GM19193 (cell line): ENCODE results near the gene SPACA4.

ENCODE experiments used
- POLR2A ChIP-seq: IDR thresholded peaks from 4 replicates; pipeline ENCODE4 v1.6.1; 2011; ENCODE audit not compliant: insufficient read depth, insufficient read length; ENCODE audit errors: extremely low read depth

Gene SPACA4

GRCh38 chr19:48588670-48589401 lies 17.7 kb upstream of the SPACA4 start:
- TF ChIP-seq POLR2A: no peak

GRCh38 chr19:48591021-48591420 lies 15.5 kb upstream of the SPACA4 start:
- no peak for TF ChIP-seq POLR2A

- TF ChIP-seq POLR2A: no peak
These were observed 11.4 kb upstream of the SPACA4 start for GRCh38 chr19:48595171-48595570.

- no peak for TF ChIP-seq POLR2A
These were observed 10.7 kb upstream of the SPACA4 start for GRCh38 chr19:48595833-48596232.

GRCh38 chr19:48596237-48596636 lies 10.3 kb upstream of the SPACA4 start:
- no peak for TF ChIP-seq POLR2A

GRCh38 chr19:48596679-48597465 lies 9.7 kb upstream of the SPACA4 start:
- no peak for TF ChIP-seq POLR2A

- no peak for TF ChIP-seq POLR2A
These were observed 7.4 kb upstream of the SPACA4 start for GRCh38 chr19:48598996-48599700.

- TF ChIP-seq POLR2A: no peak
These were observed 5.7 kb upstream of the SPACA4 start for GRCh38 chr19:48600679-48601417.

- no peak for TF ChIP-seq POLR2A
These were observed 3.5 kb upstream of the SPACA4 start for GRCh38 chr19:48603001-48603400.

GRCh38 chr19:48603449-48603848 lies 3.1 kb upstream of the SPACA4 start:
- no peak for TF ChIP-seq POLR2A

- no peak for TF ChIP-seq POLR2A
These were observed 2.7 kb upstream of the SPACA4 start for GRCh38 chr19:48603850-48604249.

GRCh38 chr19:48607359-48607755 lies 815 bp downstream of the SPACA4 start:
- TF ChIP-seq POLR2A: no peak

- no peak for TF ChIP-seq POLR2A
These were observed 2.3 kb downstream of the SPACA4 start for GRCh38 chr19:48608798-48609263.

- no peak for TF ChIP-seq POLR2A
These were observed 3.1 kb downstream of the SPACA4 start for GRCh38 chr19:48609571-48610108.
